Smooth muscle cell (in vitro differentiated cells): ENCODE results near the gene CHIT1. TPM values are rescaled to one million over a fixed set of nuclear protein-coding genes. Genes with fewer than 3 reads are reported as not detected.

Source experiments
- DNase-seq: peaks from one replicate; lab custom pipeline; 2025; ENCODE audit not compliant: unreplicated experiment; lab: John Stamatoyannopoulos, UW
- H2AFZ ChIP-seq: fragments of 200-600 bp; sonication (generic); 2 replicates; pipeline ENCODE4 v1.6.0; 2016; ENCODE audit warnings: antibody characterized with exemption, low read depth, mild to moderate bottlenecking
- H3F3A ChIP-seq: fragments of 200-600 bp; sonication (generic); 2 replicates; pipeline ENCODE4 v1.6.0; 2017; ENCODE audit warnings: antibody characterized with exemption, low read depth
- H3K27ac ChIP-seq: fragments of 200-600 bp; sonication (generic); 2 replicates; pipeline ENCODE4 v1.5.1; 2016; ENCODE audit warnings: low read depth, mild to moderate bottlenecking
- H3K27me3 ChIP-seq: fragments of 200-600 bp; sonication (generic); 2 replicates; pipeline ENCODE4 v1.6.1; 2016; ENCODE audit warnings: low read depth, mild to moderate bottlenecking
- H3K36me3 ChIP-seq: fragments of 200-600 bp; sonication (generic); 2 replicates; pipeline ENCODE4 v1.5.1; 2016; ENCODE audit warnings: low read depth
- H3K4me1 ChIP-seq: fragments of 200-600 bp; sonication (generic); 2 replicates; pipeline ENCODE4 v1.5.1; 2016; ENCODE audit warnings: low read depth
- H3K4me2 ChIP-seq: fragments of 200-600 bp; sonication (generic); 2 replicates; pipeline ENCODE4 v1.6.0; 2016; ENCODE audit warnings: mild to moderate bottlenecking
- H3K4me3 ChIP-seq: fragments of 200-600 bp; sonication (generic); 2 replicates; pipeline ENCODE4 v1.5.1; 2016; ENCODE audit warnings: mild to moderate bottlenecking
- H3K79me2 ChIP-seq: fragments of 200-600 bp; sonication (generic); 2 replicates; pipeline ENCODE4 v1.6.0; 2016; ENCODE audit warnings: low read depth, mild to moderate bottlenecking
- H3K9ac ChIP-seq: fragments of 200-600 bp; sonication (generic); 2 replicates; pipeline ENCODE4 v1.6.0; 2016; ENCODE audit warnings: low read depth
- H3K9me3 ChIP-seq: fragments of 200-600 bp; sonication (generic); replicated peaks from 2 replicates; pipeline ENCODE4 v1.5.1; 2016; ENCODE audit warnings: low read depth
- H4K20me1 ChIP-seq: fragments of 200-600 bp; sonication (generic); 2 replicates; pipeline ENCODE4 v1.6.0; 2016; ENCODE audit warnings: low read depth
- WGBS: methylation state at CpG from one replicate; pipeline ENCODE4 v1.1.7; 2016; ENCODE audit warnings: low lambda C conversion rate; 5-methylcytosine and 5-hydroxymethylcytosine counted together
- polyA plus RNA-seq: library from polyadenylated mRNA; unstranded; fragments of >200 nt; fragmentation: Nextera tagmentation; extraction: Ambion mirVana; gene quantifications from 2 replicates; pipeline ENCODE4 v1.2.1, GENCODE V29; 2016
- total RNA-seq: library from RNA; depleted of rRNA; stranded (reverse); fragments of >200 nt; gene quantifications from 2 replicates; pipeline ENCODE4 v1.2.3, GENCODE V29; 2014
- TF ChIP-seq, protein P1 (sequence below): fragments of 200-600 bp; sonication (generic); IDR thresholded peaks from 2 replicates; pipeline ENCODE4 v1.5.1; 2017; ENCODE audit warnings: borderline replicate concordance, mild to moderate bottlenecking, antibody characterized with exemption; ENCODE audit not compliant: insufficient read depth, poor library complexity, severe bottlenecking

CHIT1 gene
- total and polyA plus RNA-seq, 2 experiments from 2014 or later: not detected

DNA sequence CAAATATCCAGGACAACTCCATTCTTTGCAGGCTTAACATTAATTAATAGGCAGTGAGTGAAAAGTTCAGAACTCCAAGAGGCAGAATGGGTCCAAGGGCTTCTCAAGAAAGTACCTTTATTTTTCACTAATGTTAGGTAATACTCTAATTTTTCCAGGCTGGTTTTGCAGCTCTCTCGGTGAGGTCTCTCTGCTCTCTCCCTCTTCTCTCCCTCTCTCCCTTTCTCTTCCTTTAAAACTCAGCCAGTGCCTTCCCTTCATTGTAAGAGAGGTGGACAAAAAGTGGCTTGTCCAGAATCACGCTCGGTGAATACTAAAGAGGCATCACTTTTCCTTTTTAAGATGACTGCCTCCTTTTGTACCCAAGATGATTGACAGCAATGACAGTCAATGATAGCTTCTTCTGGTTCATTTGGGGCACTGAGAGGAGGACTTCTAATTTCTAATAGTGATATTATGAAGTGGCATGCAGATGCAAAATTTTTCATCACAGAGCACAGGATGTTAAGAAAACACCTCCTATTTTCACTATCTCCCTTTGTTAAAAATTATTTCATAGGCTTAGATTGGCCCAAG, 41.7 kb downstream of the CHIT1 start:
- WGBS: 82% methylated on average over 3 of the region's 3 CpGs
- no peaks in the 10 kb centered on the region for H4K20me1 ChIP-seq
- peak overlapping the region; percentile 56 for H3K27ac ChIP-seq
- H3K4me3 ChIP-seq: no peak overlapping the region
- no peaks in the 10 kb centered on the region for H3K27me3 ChIP-seq
- H3K9me3 ChIP-seq: no peaks in the 10 kb centered on the region
- H3K79me2 ChIP-seq: no peaks in the 10 kb centered on the region
- H3K36me3 ChIP-seq: no peaks in the 10 kb centered on the region
- H3K4me1 ChIP-seq: peaks cover 28% of the 10 kb centered on the region
- peak overlapping the region; percentile 87 for H2AFZ ChIP-seq
- peaks cover 15% of the 10 kb centered on the region for H3F3A ChIP-seq
- no peak overlapping the region for H3K9ac ChIP-seq
- peak overlapping the region; percentile 57 for H3K4me2 ChIP-seq
- DNase-seq: no peak
- TF ChIP-seq, protein P1, sequence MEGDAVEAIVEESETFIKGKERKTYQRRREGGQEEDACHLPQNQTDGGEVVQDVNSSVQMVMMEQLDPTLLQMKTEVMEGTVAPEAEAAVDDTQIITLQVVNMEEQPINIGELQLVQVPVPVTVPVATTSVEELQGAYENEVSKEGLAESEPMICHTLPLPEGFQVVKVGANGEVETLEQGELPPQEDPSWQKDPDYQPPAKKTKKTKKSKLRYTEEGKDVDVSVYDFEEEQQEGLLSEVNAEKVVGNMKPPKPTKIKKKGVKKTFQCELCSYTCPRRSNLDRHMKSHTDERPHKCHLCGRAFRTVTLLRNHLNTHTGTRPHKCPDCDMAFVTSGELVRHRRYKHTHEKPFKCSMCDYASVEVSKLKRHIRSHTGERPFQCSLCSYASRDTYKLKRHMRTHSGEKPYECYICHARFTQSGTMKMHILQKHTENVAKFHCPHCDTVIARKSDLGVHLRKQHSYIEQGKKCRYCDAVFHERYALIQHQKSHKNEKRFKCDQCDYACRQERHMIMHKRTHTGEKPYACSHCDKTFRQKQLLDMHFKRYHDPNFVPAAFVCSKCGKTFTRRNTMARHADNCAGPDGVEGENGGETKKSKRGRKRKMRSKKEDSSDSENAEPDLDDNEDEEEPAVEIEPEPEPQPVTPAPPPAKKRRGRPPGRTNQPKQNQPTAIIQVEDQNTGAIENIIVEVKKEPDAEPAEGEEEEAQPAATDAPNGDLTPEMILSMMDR: no peak

DNA sequence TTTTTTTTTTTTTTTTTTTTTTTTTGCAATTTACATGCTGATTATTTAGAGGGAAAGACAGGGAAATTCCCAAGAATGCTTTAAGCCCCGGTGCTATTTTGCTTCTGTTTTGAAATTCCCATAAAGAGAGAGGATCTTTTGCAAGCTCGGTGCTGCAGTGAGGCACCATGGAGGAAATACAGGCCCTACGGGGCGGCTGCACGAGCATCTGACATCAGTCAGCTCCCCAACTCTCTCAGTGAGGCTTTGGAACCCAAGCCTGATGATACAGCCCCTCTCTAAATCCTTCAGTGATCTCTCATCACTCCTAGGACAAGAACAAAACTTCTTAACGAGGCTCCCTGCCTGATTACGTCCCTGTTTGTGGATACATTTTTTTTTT, 42.2 kb downstream of the CHIT1 start:
- TF ChIP-seq, protein P1: no peak
- peak overlapping the region; percentile 87 for H2AFZ ChIP-seq
- DNase-seq: no peak
- no peaks in the 10 kb centered on the region for H3K9me3 ChIP-seq
- H3K36me3 ChIP-seq: no peaks in the 10 kb centered on the region
- H3K9ac ChIP-seq: no peak overlapping the region
- H3K27ac ChIP-seq: peak overlapping the region; percentile 56
- H3K4me2 ChIP-seq: peak overlapping the region; percentile 57
- 20% methylated on average over 7 of the region's 7 CpGs for WGBS
- no peaks in the 10 kb centered on the region for H3K79me2 ChIP-seq
- no peak overlapping the region for H3K4me3 ChIP-seq
- peaks cover 30% of the 10 kb centered on the region for H3K4me1 ChIP-seq
- no peaks in the 10 kb centered on the region for H3K27me3 ChIP-seq
- H3F3A ChIP-seq: peaks cover 15% of the 10 kb centered on the region
- no peaks in the 10 kb centered on the region for H4K20me1 ChIP-seq

DNA sequence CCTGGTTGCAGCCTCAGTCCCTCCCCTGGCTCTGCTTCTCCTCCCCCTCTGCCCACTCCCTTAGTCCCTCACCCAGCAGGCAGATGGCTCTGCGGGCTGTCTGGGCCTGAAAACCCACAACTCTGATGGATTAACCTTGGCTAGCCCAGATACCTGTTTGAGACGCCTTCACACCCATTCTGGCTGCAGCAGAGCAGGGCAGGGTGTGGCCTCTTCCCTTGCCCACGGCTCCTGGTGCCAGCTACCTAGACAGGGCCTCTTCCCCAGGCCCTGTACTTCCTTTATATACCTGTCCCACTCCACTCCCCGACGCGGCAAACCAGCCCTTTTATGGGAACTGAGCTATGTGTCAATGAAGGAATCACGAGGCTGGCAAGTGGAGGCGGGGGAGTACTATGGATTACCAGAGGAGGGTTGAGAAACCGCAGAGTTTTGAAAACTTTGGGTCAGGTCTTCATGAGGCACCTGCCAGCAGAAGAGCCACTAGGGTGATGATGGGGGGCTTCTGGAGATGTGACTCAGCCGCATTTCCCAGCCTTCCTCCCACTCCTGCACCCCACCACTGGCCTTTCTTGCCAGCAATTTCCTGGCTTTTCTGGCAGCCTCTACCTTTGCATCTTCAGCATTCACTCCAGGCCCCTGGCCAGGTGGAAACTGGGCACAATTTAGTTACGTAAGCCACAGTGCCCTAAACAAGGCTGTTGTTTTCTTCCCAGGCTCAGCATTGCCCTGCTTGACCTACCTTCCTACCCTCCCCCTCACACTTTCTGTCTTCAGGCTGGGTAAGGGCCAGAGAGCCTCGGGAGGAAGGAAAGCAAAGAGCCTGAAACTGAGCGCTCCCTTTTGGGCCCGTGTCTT, 42.8 kb downstream of the CHIT1 start, which contains the start of gene CHI3L1:
Gene CHI3L1, minus strand, starts transcription at position 259 of the 858 bp plus-strand sequence. Its CDS starts 81 bp downstream, at position 178.
- 38% methylated on average over 14 of the region's 14 CpGs for WGBS
- Histone ChIP-seq H3K27me3 (no peaks in the 10 kb centered on the region), H4K20me1 (no peaks in the 10 kb centered on the region), H3K9me3 (no peaks in the 10 kb centered on the region), H3F3A (peaks cover 15% of the 10 kb centered on the region), H3K4me1 (peaks cover 36% of the 10 kb centered on the region), H3K4me2 (peak within 1 kb of the TSS; percentile 73), H3K27ac (peak within 1 kb of the TSS; percentile 56), H3K9ac (no peak within 1 kb of the TSS), H2AFZ (peak within 1 kb of the TSS; percentile 87), H3K4me3 (no peak within 1 kb of the TSS), H3K79me2 (no peaks in the 10 kb centered on the region), H3K36me3 (no peaks in the 10 kb centered on the region)
- DNase-seq: no peak
- TF ChIP-seq, protein P1: no peak

DNA sequence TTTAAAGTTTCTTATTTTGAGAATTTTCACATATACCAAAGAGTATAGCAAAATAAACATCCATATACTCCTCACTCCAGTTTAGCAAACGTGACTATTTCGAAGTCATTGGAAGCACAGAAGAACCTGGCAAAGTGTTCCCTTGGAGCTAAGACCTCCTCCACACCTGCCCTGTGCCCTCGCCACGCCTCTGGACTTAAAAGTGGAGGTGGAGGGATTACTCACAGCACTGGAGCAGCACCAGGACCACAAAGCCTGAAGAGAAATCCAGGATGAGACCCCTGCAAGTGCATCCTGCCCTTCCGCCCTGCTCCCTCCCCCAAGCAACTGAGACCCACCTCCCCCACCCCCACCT, 43.4 kb downstream of the CHIT1 start:
- Histone ChIP-seq H3K4me1 (peaks cover 38% of the 10 kb centered on the region), H3K36me3 (no peaks in the 10 kb centered on the region), H3K4me2 (peak overlapping the region; percentile 73), H3K27me3 (no peaks in the 10 kb centered on the region), H3K79me2 (no peaks in the 10 kb centered on the region), H3K9ac (no peak overlapping the region), H4K20me1 (no peaks in the 10 kb centered on the region), H3K27ac (no peak overlapping the region), H3K4me3 (no peak overlapping the region), H3F3A (peaks cover 15% of the 10 kb centered on the region), H2AFZ (no peak overlapping the region), H3K9me3 (no peaks in the 10 kb centered on the region)
- WGBS: 86% methylated on average over 4 of the region's 5 CpGs
- DNase-seq: no peak
- TF ChIP-seq, protein P1: no peak
